ENCODE measurements around the gene PROM2.

PROM2 gene

GRCh38 chr2:95316466-95317122, 42.3 kb downstream of the PROM2 start:
- H3K4me3 ChIP-seq (replicated peaks; ENCODE audit: low read depth, low read length): no peak overlapping the region
- TF ChIP-seq CTCF (IDR thresholded peaks at IDR 0.05; ENCODE audit: low read length, missing control alignments): no peak
- peak; percentile 43 for DNase-seq (ENCODE audit: low read depth)

GRCh38 chr2:95317123-95317500, 42.9 kb downstream of the PROM2 start:
- no peak overlapping the region for H3K4me3 ChIP-seq (replicated peaks; ENCODE audit: low read depth, low read length)
- TF ChIP-seq CTCF (IDR thresholded peaks at IDR 0.05; ENCODE audit: low read length, missing control alignments): no peak
- DNase-seq (ENCODE audit: low read depth): no peak

- no peak for TF ChIP-seq CTCF (IDR thresholded peaks at IDR 0.05; ENCODE audit: low read length, missing control alignments)
- no peak overlapping the region for H3K4me3 ChIP-seq (replicated peaks; ENCODE audit: low read depth, low read length)
- DNase-seq (ENCODE audit: low read depth): no peak
Measured at GRCh38 chr2:95317665-95318425, 43.6 kb downstream of the PROM2 start.

GRCh38 chr2:95318431-95319220, 44.4 kb downstream of the PROM2 start:
- H3K4me3 ChIP-seq (replicated peaks; ENCODE audit: low read depth, low read length): no peak overlapping the region
- no peak for TF ChIP-seq CTCF (IDR thresholded peaks at IDR 0.05; ENCODE audit: low read length, missing control alignments)
- DNase-seq (ENCODE audit: low read depth): no peak

GRCh38 chr2:95319481-95320343, 45.5 kb downstream of the PROM2 start:
- TF ChIP-seq CTCF (IDR thresholded peaks at IDR 0.05; ENCODE audit: low read length, missing control alignments): no peak
- no peak for DNase-seq (ENCODE audit: low read depth)
- H3K4me3 ChIP-seq (replicated peaks; ENCODE audit: low read depth, low read length): no peak overlapping the region

- H3K4me3 ChIP-seq (replicated peaks; ENCODE audit: low read depth, low read length): no peak overlapping the region
- no peak for TF ChIP-seq CTCF (IDR thresholded peaks at IDR 0.05; ENCODE audit: low read length, missing control alignments)
- DNase-seq (ENCODE audit: low read depth): no peak
Measured at GRCh38 chr2:95320344-95320712, 46.1 kb downstream of the PROM2 start.

Measured in fibroblast of pulmonary artery (primary cell).